Hindlimb muscle (tissue), 1 donor: ENCODE data around the gene SPRR2F. TPM values are rescaled to one million over a fixed set of nuclear protein-coding genes. Genes with fewer than 3 reads are reported as not detected.
"Not testable (repeated sequence)": the region's sequence is repeated elsewhere in the genome, so short reads cannot be mapped to it uniquely, and the experiment has no call there.

ENCODE experiments used
- DNase-seq: peaks from one replicate; pipeline ENCODE4 v3.0.0-alpha.2; 2013
- polyA plus RNA-seq: library from polyadenylated mRNA; unstranded; fragments of 120-200 nt; gene quantifications from one replicate; pipeline ENCODE4 v1.2.1, GENCODE V29; 2013; ENCODE audit not compliant: insufficient read length

SPRR2F gene
- not detected for polyA plus RNA-seq

GRCh38 chr1:153113416-153113815, at the start of gene SPRR2F:
Gene SPRR2F (minus strand): TSS chr1:153113516. CDS start chr1:153112733, 783 bp downstream.
- no peak for DNase-seq

GRCh38 chr1:153155541-153155940, 42.2 kb upstream of the SPRR2F start:
- no peak for DNase-seq

- DNase-seq: no peak
Observed at GRCh38 chr1:153152481-153152880, 39.2 kb upstream of the SPRR2F start.

- DNase-seq: no peak
Observed at GRCh38 chr1:153150846-153151245, 37.5 kb upstream of the SPRR2F start, which contains the start of gene SPRR2G. Gene SPRR2G (minus strand): TSS chr1:153150890. CDS start chr1:153150110, 780 bp downstream.

- DNase-seq: no peak
Observed at GRCh38 chr1:153141377-153141776, 28.1 kb upstream of the SPRR2F start.

GRCh38 chr1:153140484-153140883, 27.2 kb upstream of the SPRR2F start:
- no peak for DNase-seq

GRCh38 chr1:153133743-153134142, 20.4 kb upstream of the SPRR2F start:
- no peak for DNase-seq

GRCh38 chr1:153133267-153133666, 20.0 kb upstream of the SPRR2F start:
- no peak for DNase-seq

GRCh38 chr1:153128688-153129087, 15.4 kb upstream of the SPRR2F start:
- DNase-seq: not testable (repeated sequence)

GRCh38 chr1:153127296-153127695, 14.0 kb upstream of the SPRR2F start:
- no peak for DNase-seq

- no peak for DNase-seq
Observed at GRCh38 chr1:153125536-153125935, 12.2 kb upstream of the SPRR2F start.

- not testable (repeated sequence) for DNase-seq
Observed at GRCh38 chr1:153123793-153124192, 10.5 kb upstream of the SPRR2F start.

- no peak for DNase-seq
Observed at GRCh38 chr1:153122831-153123421, 9.6 kb upstream of the SPRR2F start.

GRCh38 chr1:153120945-153121344, 7.6 kb upstream of the SPRR2F start:
- no peak for DNase-seq

- no peak for DNase-seq
Observed at GRCh38 chr1:153119491-153119971, 6.2 kb upstream of the SPRR2F start.

- not testable (repeated sequence) for DNase-seq
Observed at GRCh38 chr1:153115264-153115663, 1.9 kb upstream of the SPRR2F start.

- not testable (repeated sequence) for DNase-seq
Observed at GRCh38 chr1:153112454-153112853, 862 bp downstream of the SPRR2F start.

GRCh38 chr1:153100245-153100644, 13.1 kb downstream of the SPRR2F start:
- no peak for DNase-seq

GRCh38 chr1:153099461-153100045, 13.8 kb downstream of the SPRR2F start:
- DNase-seq: no peak

- no peak for DNase-seq
Observed at GRCh38 chr1:153095764-153096163, 17.6 kb downstream of the SPRR2F start.

- no peak for DNase-seq
Observed at GRCh38 chr1:153094426-153094825, 18.9 kb downstream of the SPRR2F start, which contains the start of gene SPRR2E. Gene SPRR2E (minus strand): TSS chr1:153094526. CDS start chr1:153093751, 775 bp downstream.

- no peak for DNase-seq
Observed at GRCh38 chr1:153087652-153088051, 25.7 kb downstream of the SPRR2F start.

GRCh38 chr1:153081736-153082135, 31.6 kb downstream of the SPRR2F start:
- no peak for DNase-seq
